HUES48 (cell line): ENCODE data around the gene SNTA1.
A peak's percentile ranks its signal among the peaks of the same experiment; 100 is the strongest.
"Not testable (repeated sequence)": the region's sequence is repeated elsewhere in the genome, so short reads cannot be mapped to it uniquely, and the experiment has no call there.

Source experiments
- H3K27ac ChIP-seq: one replicate; pipeline ENCODE4 v1.7.0; 2013; ENCODE audit warnings: low read depth, low read length, inconsistent platforms
- H3K27me3 ChIP-seq: 2 replicates; pipeline ENCODE4 v1.6.1; 2013; ENCODE audit warnings: mild to moderate bottlenecking, low read length; ENCODE audit not compliant: control insufficient read depth, insufficient read depth
- H3K36me3 ChIP-seq: 2 replicates; pipeline ENCODE4 v1.6.1; 2013; ENCODE audit warnings: low read length; ENCODE audit not compliant: control insufficient read depth, insufficient read depth
- H3K4me1 ChIP-seq: 2 replicates; pipeline ENCODE4 v1.6.1; 2013; ENCODE audit warnings: mild to moderate bottlenecking, low read length; ENCODE audit not compliant: control insufficient read depth, insufficient read depth
- H3K4me3 ChIP-seq: 2 replicates; pipeline ENCODE4 v1.5.1; 2013; ENCODE audit warnings: mild to moderate bottlenecking, low read depth, low read length
- H3K9ac ChIP-seq: 2 replicates; pipeline ENCODE4 v1.6.1; 2013; ENCODE audit warnings: mild to moderate bottlenecking, low read depth, low read length, moderate library complexity
- H3K9me3 ChIP-seq: 2 replicates; pipeline ENCODE4 v1.6.1; 2013; ENCODE audit warnings: low read length; ENCODE audit not compliant: control insufficient read depth, insufficient read depth

Gene SNTA1

DNA sequence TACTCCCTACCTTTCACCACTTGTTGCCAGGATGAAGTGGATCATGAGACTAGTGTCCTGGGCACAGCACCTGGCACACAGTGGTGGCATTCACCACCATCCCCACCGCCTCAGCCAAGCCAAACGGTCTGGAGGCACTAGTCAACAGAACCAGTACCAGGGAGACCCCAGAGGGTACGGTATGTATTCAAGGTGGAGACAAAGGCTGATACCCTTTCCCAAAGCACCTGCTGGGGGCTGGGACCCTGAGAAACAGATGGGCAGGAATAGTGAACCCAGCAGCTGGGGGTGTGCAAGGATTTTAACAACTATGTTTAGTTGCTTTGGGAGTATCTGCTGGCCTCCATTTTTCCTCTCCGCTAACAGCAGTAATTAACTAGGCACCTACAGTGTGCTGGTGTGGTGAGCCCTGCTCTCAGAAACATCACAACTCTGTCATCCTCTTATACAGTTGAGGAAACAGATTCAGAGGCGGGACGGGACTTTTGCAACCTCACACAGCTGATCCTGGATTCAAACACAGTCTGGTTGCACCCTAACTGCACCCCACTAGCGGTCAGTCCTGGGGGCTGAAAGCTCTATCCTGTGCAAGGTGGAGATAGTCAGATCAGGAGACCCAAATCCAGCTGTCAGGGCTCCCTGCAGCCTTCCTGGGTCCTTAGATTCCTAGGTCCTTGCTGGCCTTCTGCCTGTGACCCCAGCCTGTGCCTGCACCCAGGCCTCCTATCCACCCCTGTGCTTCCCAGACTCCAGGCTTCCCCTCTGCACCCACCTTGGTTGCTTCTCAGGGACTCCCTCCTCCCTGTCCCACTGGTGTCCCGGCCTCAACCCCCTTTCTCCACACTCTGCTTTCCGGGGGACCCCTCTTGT lies 1.2 kb downstream of the SNTA1 start:
- peaks cover 7% of the 10 kb centered on the region; the same call in 1 of the 2 replicates for H3K4me1 ChIP-seq
- H3K4me3 ChIP-seq = peak overlapping the region; percentile 69
- H3K36me3 ChIP-seq = no peaks in the 10 kb centered on the region
- H3K9ac ChIP-seq = no peak overlapping the region
- H3K27ac ChIP-seq = no peak overlapping the region
- no peaks in the 10 kb centered on the region for H3K9me3 ChIP-seq
- H3K27me3 ChIP-seq = peaks cover 20% of the 10 kb centered on the region

GRCh38 chr20:33441142-33441955 lies 2.2 kb downstream of the SNTA1 start:
- Histone ChIP-seq H3K4me3 (no peak overlapping the region), H3K36me3 (no peaks in the 10 kb centered on the region), H3K27me3 (peaks cover 20% of the 10 kb centered on the region), H3K27ac (no peak overlapping the region), H3K9ac (no peak overlapping the region), H3K9me3 (no peaks in the 10 kb centered on the region), H3K4me1 (peaks cover 7% of the 10 kb centered on the region; the same call in 1 of the 2 replicates)

DNA sequence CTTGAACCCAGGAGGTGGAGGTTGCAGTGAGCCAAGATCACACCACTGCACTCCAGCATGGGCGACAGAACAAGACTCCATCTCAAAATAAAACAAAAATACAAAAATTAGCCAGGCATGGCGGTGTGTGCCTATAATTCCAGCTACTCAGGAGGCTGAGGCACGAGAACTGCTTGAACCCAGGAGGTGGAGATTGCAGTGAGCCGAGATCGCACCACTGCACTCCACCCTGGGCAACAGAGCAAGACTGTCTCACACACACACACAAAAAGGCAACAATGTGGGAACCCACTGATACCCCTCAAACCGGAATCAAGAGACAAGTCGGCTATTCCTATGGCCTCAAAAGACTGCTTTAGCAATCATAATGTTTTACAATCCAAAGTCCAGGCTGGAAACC lies 3.0 kb downstream of the SNTA1 start:
- H3K9me3 ChIP-seq, H3K36me3 ChIP-seq, H3K27ac ChIP-seq, H3K9ac ChIP-seq, H3K4me3 ChIP-seq, H3K4me1 ChIP-seq: not testable (repeated sequence)
- H3K27me3 ChIP-seq = peaks cover 20% of the 10 kb centered on the region

- no peak overlapping the region for H3K4me3 ChIP-seq
- H3K36me3 ChIP-seq = no peaks in the 10 kb centered on the region
- H3K27ac ChIP-seq = no peak overlapping the region
- peaks cover 20% of the 10 kb centered on the region for H3K27me3 ChIP-seq
- no peak overlapping the region for H3K9ac ChIP-seq
- H3K9me3 ChIP-seq = no peaks in the 10 kb centered on the region
- no peaks in the 10 kb centered on the region for H3K4me1 ChIP-seq
Measured at GRCh38 chr20:33438481-33438880, 5.1 kb downstream of the SNTA1 start.

GRCh38 chr20:33437141-33437911 lies 6.2 kb downstream of the SNTA1 start:
- Histone ChIP-seq H3K27me3 (peaks cover 10% of the 10 kb centered on the region), H3K27ac (no peak overlapping the region), H3K9ac (no peak overlapping the region), H3K4me3 (no peak overlapping the region), H3K36me3 (no peaks in the 10 kb centered on the region), H3K4me1 (no peaks in the 10 kb centered on the region), H3K9me3 (no peaks in the 10 kb centered on the region)

GRCh38 chr20:33434434-33434833 lies 9.1 kb downstream of the SNTA1 start:
- Histone ChIP-seq H3K27me3 (no peaks in the 10 kb centered on the region), H3K9me3 (no peaks in the 10 kb centered on the region), H3K4me1 (no peaks in the 10 kb centered on the region), H3K4me3 (no peak overlapping the region), H3K27ac (no peak overlapping the region), H3K36me3 (no peaks in the 10 kb centered on the region), H3K9ac (no peak overlapping the region)

DNA sequence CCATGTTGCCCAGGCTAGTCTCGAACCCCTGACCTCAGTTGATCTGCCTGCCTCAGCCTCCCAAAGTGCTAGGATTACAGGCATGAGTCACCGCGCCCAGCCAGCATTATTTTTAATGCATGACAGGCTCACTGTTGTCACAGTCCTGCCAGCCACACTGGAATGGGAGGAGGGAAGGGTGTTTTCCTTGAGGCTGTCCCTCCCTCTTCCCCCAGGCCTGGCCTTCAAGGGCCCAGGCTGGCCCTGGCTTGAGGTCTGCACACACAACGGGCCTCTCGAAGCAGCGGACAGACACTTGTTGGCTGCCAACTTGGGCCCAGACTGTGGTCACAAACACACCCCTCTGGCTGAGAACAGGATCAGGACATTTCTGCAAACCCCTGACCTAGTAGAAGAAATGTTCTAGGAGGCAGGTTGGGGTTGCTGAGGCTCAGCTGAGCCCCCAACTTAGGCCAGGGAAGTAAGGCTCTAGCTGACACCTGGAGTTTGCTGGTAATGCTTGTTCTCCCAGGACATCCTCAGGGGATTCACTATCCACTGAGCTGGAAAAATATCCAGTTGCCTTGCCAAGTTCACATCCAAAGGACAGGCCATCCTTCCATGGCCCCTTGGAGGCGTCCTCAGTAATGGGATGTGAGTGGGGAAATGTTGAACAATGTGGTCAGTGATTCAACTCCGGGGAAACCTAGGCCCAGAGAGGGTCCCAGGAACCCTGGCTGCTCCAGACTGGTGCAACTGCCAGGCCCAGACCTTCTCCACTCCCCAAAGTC lies 9.9 kb downstream of the SNTA1 start:
- Histone ChIP-seq H3K27ac (no peak overlapping the region), H3K9ac (no peak overlapping the region), H3K4me3 (no peak overlapping the region), H3K4me1 (no peaks in the 10 kb centered on the region), H3K27me3 (no peaks in the 10 kb centered on the region), H3K9me3 (no peaks in the 10 kb centered on the region), H3K36me3 (no peaks in the 10 kb centered on the region)

DNA sequence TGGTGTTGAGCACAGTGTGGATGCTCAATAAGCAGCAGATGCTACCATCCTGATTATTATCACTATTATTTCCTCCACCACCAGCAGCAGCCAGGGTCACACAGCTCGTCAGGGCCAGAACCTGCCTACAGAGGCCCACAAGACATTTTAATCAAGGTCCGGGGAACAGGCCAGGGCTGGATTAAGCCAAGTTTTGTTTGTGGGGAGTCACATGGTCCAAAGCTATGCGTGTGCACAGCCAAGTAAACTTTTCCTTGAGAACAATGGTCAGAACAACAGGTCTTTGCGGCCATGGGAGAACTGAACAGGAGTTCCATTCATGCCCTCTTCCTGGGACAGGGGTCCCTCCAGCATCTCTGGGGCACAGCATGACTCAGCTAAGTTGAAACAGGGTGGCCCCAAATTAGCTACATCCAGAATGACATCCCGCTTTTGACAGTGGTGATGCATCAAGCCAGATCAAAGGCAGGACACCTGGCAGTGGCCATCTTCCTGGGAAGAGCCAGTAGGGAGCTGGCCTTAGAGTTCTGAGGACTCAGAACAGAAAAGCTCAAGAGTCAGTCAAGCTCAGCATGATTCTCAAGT lies 11.7 kb downstream of the SNTA1 start:
- H3K4me3 ChIP-seq = no peak overlapping the region
- H3K27me3 ChIP-seq = no peaks in the 10 kb centered on the region
- no peaks in the 10 kb centered on the region for H3K9me3 ChIP-seq
- no peaks in the 10 kb centered on the region for H3K4me1 ChIP-seq
- H3K36me3 ChIP-seq = no peaks in the 10 kb centered on the region
- H3K9ac ChIP-seq = no peak overlapping the region
- no peak overlapping the region for H3K27ac ChIP-seq

DNA sequence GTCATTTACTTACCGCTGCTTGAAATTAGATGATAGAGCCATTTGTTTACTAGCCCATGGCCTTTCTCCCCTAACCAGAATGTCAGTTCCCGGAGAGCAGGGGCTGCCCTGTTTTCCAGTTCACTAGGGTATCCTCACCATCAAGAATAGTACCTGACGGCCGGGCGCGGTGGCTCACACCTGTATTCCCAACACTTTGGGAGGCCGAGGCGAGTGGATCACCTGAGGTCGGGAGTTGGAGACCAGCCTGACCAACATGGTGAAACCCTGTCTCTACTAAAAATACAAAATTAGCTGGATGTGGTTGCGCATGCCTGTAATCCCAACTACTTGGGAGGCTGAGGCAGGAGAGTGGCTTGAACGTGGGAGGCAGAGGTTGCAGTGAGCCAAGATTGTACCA lies 19.7 kb downstream of the SNTA1 start:
- not testable (repeated sequence) for H3K4me3 ChIP-seq, H3K4me1 ChIP-seq, H3K36me3 ChIP-seq, H3K27me3 ChIP-seq, H3K9me3 ChIP-seq, H3K27ac ChIP-seq, H3K9ac ChIP-seq
